K562 treated with DMSO at 1 percent for 4 hours (cell line): Measurements from ENCODE around the gene AGTPBP1. TPM values are rescaled to one million over a fixed set of nuclear protein-coding genes. Genes with fewer than 3 reads are reported as not detected.

Source experiments
- total RNA-seq: library from RNA; unstranded; fragments of 300-600 nt; gene quantifications from 2 replicates; pipeline ENCODE4 v1.2.3, GENCODE V29; 2022; ENCODE audit not compliant: insufficient read depth

Gene AGTPBP1, protein sequence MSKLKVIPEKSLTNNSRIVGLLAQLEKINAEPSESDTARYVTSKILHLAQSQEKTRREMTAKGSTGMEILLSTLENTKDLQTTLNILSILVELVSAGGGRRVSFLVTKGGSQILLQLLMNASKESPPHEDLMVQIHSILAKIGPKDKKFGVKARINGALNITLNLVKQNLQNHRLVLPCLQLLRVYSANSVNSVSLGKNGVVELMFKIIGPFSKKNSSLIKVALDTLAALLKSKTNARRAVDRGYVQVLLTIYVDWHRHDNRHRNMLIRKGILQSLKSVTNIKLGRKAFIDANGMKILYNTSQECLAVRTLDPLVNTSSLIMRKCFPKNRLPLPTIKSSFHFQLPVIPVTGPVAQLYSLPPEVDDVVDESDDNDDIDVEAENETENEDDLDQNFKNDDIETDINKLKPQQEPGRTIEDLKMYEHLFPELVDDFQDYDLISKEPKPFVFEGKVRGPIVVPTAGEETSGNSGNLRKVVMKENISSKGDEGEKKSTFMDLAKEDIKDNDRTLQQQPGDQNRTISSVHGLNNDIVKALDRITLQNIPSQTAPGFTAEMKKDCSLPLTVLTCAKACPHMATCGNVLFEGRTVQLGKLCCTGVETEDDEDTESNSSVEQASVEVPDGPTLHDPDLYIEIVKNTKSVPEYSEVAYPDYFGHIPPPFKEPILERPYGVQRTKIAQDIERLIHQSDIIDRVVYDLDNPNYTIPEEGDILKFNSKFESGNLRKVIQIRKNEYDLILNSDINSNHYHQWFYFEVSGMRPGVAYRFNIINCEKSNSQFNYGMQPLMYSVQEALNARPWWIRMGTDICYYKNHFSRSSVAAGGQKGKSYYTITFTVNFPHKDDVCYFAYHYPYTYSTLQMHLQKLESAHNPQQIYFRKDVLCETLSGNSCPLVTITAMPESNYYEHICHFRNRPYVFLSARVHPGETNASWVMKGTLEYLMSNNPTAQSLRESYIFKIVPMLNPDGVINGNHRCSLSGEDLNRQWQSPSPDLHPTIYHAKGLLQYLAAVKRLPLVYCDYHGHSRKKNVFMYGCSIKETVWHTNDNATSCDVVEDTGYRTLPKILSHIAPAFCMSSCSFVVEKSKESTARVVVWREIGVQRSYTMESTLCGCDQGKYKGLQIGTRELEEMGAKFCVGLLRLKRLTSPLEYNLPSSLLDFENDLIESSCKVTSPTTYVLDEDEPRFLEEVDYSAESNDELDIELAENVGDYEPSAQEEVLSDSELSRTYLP
- total RNA-seq: 2.3 and 2.9 TPM in 2 replicates

DNA sequence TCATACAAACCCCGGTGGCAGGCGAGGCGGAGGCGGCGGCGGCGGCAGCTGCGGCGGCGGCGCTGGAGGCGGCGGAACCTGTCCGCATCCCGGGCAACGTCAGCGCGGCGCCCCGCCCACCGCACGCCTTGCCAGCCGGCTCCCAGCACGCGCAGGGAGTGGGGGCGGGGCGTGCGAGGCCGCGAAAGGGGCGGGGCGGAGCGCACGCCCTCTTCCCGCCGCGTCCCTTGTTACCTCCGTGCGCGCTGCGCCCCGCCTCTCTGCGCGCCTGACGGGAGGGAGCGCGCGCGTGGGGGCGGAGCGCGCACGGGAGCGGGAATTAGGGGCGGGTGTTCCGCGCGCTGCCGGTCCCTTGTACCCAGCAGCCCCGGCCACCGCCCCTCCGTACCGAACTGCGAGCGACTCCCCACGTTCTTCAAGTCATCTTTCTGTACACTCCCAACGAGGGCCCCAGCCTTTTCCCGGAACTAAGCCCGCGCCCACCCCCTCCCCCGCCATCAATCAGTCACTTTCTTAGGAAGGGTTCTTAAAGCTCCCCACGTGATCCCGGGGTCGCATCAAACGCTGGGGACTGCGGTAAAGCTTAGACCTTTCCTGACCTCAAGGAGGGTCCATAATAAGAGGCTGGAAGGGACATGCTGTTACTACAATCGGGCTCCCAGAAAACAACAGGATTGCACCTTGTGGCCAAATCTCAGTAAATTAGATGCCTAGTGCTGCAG is at the start of gene AGTPBP1:
TSS of gene AGTPBP1 (minus strand) at position 80 of the 722 bp plus-strand sequence. CDS start 29,421 bp downstream, outside the sequence.

Other genes with a start within 250 kb of the AGTPBP1 start
- gene NAA35, start 199.2 kb upstream of the AGTPBP1 start, total RNA-seq: 6.8 and 10.0 TPM in 2 replicates